ENCODE measurements around the gene TYMS.

DNA sequence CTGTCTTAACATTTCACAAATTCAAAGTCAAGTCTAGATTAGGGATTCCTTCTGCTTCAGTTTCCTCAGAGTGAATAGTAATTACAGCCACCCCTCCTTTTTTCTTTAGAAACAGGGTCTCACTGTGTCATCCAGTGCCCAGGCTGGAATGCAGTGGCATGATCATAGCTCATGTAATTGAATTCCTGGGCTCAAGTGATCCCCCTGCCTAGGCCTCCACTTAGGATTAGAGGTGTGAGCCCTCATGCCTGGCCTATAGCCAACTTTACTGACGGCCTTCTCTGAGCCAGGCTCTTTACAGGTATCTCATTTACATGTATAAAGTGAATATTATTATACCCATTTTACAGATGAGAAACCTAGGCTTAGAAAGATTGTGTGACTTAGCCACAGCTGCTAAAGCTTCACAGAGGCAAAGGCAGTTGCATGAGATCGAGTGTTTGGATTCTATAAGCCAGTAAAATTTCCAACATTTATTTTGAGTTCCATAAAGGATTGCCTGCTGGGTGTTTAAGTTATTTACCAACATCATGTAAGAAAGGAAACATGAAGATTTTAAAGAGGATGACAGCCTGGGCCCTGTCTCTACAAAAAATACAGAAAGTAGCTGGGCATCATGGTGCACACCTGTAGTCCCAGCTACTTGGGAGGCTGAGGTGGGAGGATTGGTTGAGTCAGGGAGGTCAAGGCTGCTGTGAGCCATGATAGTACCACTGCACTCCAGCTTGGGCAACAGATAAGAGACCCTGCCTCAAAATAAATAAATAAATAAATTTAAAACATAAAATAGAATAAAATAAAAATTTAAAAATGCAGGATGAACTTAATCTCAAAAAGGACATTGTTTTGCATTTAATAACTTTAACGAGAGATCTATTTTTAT is 53.2 kb downstream of the TYMS start:
- no peak for TF ChIP-seq MEIS2 (IDR thresholded peaks at IDR 0.05; ENCODE audit: partially characterized antibody)
- TF ChIP-seq FOXM1 (IDR thresholded peaks at IDR 0.05; ENCODE audit: low read depth) = no peak
- TF ChIP-seq FOXM1 (CRISPR knock-in tag; IDR thresholded peaks at IDR 0.05; ENCODE audit: low read depth) = no peak
- TF ChIP-seq EP300 (IDR thresholded peaks at IDR 0.05; ENCODE audit: low read length) = no peak; the same call in 1 of the 2 replicates
- TF ChIP-seq, protein P1, sequence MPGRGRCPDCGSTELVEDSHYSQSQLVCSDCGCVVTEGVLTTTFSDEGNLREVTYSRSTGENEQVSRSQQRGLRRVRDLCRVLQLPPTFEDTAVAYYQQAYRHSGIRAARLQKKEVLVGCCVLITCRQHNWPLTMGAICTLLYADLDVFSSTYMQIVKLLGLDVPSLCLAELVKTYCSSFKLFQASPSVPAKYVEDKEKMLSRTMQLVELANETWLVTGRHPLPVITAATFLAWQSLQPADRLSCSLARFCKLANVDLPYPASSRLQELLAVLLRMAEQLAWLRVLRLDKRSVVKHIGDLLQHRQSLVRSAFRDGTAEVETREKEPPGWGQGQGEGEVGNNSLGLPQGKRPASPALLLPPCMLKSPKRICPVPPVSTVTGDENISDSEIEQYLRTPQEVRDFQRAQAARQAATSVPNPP (IDR thresholded peaks at IDR 0.05; ENCODE audit: borderline replicate concordance, insufficient read depth, insufficient read length) = no peak
- TF ChIP-seq, protein P2, sequence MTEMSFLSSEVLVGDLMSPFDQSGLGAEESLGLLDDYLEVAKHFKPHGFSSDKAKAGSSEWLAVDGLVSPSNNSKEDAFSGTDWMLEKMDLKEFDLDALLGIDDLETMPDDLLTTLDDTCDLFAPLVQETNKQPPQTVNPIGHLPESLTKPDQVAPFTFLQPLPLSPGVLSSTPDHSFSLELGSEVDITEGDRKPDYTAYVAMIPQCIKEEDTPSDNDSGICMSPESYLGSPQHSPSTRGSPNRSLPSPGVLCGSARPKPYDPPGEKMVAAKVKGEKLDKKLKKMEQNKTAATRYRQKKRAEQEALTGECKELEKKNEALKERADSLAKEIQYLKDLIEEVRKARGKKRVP (CRISPR knock-in tag; IDR thresholded peaks at IDR 0.05) = no peak
- no peak for TF ChIP-seq KAT7 (CRISPR knock-in tag; IDR thresholded peaks at IDR 0.05; ENCODE audit: borderline replicate concordance)
- TF ChIP-seq ARID2 (IDR thresholded peaks at IDR 0.05) = no peak
- TF ChIP-seq, protein P3, sequence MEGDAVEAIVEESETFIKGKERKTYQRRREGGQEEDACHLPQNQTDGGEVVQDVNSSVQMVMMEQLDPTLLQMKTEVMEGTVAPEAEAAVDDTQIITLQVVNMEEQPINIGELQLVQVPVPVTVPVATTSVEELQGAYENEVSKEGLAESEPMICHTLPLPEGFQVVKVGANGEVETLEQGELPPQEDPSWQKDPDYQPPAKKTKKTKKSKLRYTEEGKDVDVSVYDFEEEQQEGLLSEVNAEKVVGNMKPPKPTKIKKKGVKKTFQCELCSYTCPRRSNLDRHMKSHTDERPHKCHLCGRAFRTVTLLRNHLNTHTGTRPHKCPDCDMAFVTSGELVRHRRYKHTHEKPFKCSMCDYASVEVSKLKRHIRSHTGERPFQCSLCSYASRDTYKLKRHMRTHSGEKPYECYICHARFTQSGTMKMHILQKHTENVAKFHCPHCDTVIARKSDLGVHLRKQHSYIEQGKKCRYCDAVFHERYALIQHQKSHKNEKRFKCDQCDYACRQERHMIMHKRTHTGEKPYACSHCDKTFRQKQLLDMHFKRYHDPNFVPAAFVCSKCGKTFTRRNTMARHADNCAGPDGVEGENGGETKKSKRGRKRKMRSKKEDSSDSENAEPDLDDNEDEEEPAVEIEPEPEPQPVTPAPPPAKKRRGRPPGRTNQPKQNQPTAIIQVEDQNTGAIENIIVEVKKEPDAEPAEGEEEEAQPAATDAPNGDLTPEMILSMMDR (IDR thresholded peaks at IDR 0.05 in 2 of 3, conservative IDR thresholded peaks at IDR 0.05 in 1 of 3; ENCODE audit: insufficient read depth in 2 of 3, low read depth in 1 of 3, low read length in 3 of 3) = no peak
- TF ChIP-seq BDP1 (IDR thresholded peaks at IDR 0.05; ENCODE audit: insufficient read depth, insufficient read length) = no peak
- TF ChIP-seq ZZZ3 (IDR thresholded peaks at IDR 0.05) = no peak
- no peak for TF ChIP-seq HNRNPH1 (optimal IDR thresholded peaks at IDR 0.05; ENCODE audit: low read depth, low read length)
- TF ChIP-seq, protein P4, sequence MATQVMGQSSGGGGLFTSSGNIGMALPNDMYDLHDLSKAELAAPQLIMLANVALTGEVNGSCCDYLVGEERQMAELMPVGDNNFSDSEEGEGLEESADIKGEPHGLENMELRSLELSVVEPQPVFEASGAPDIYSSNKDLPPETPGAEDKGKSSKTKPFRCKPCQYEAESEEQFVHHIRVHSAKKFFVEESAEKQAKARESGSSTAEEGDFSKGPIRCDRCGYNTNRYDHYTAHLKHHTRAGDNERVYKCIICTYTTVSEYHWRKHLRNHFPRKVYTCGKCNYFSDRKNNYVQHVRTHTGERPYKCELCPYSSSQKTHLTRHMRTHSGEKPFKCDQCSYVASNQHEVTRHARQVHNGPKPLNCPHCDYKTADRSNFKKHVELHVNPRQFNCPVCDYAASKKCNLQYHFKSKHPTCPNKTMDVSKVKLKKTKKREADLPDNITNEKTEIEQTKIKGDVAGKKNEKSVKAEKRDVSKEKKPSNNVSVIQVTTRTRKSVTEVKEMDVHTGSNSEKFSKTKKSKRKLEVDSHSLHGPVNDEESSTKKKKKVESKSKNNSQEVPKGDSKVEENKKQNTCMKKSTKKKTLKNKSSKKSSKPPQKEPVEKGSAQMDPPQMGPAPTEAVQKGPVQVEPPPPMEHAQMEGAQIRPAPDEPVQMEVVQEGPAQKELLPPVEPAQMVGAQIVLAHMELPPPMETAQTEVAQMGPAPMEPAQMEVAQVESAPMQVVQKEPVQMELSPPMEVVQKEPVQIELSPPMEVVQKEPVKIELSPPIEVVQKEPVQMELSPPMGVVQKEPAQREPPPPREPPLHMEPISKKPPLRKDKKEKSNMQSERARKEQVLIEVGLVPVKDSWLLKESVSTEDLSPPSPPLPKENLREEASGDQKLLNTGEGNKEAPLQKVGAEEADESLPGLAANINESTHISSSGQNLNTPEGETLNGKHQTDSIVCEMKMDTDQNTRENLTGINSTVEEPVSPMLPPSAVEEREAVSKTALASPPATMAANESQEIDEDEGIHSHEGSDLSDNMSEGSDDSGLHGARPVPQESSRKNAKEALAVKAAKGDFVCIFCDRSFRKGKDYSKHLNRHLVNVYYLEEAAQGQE (IDR thresholded peaks at IDR 0.05; ENCODE audit: borderline replicate concordance) = no peak
- TF ChIP-seq, protein P4 (CRISPR knock-in tag; IDR thresholded peaks at IDR 0.05; ENCODE audit: low read depth) = no peak
- no peak for TF ChIP-seq ZNF311 (CRISPR knock-in tag; IDR thresholded peaks at IDR 0.05)
- TF ChIP-seq CEBPB (tag; IDR thresholded peaks at IDR 0.05) = no peak
